Stimulated activated CD4-positive, alpha-beta T cell treated with anti-CD3 and anti-CD28 coated beads, Interleukin-2, amount 100 ng/mL, for 4 hours (primary cell): ENCODE results near the gene ZBTB7C.

Source experiments
- DNase-seq: peaks from one replicate; pipeline ENCODE4 v3.0.0-alpha.2; 2020; ENCODE audit warnings: low read depth

The ZBTB7C gene

DNA sequence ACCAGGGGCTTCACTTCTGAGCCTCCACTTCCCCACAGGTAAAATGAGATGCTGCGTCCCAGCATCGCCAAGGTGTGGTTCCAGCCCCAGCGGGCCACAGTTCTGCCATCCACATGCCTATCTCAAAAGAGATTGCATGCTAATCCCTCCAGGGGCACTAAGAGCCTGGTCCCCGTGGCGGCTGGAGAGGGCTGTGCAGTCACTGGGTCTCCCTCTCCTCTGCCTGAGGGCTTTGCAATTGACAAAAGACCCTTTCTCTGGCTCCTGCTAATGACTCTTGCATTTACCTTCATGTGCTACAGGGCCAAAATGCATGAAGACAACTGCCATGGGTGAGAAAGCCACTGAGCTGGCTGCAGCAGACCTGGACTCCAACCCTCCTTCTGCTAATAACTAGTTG is 18.5 kb downstream of the ZBTB7C start:
- DNase-seq: no peak

DNA sequence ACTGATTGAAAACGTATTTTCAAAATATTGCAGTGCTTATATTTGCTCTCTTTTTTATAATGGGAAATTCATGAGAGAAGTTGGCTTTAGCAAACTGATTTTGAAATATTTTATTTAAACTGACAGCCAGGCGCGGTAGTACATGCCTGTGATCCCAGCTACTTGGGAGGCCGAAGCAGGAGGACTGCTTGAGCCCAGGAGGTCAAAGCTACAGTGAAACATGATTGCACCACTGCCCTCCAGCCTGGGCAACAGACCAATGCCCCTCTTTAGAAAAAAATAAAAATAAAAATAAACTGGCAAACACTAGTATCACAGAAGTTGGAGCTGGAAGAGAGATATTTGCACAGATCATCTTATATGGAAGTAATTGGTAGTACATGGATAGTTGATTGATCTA is 20.7 kb downstream of the ZBTB7C start:
- DNase-seq: no peak

GRCh38 chr18:48387300-48387699 is 21.9 kb downstream of the ZBTB7C start:
- no peak for DNase-seq

- DNase-seq: no peak
Measured at GRCh38 chr18:48385596-48385995, 23.6 kb downstream of the ZBTB7C start.

DNA sequence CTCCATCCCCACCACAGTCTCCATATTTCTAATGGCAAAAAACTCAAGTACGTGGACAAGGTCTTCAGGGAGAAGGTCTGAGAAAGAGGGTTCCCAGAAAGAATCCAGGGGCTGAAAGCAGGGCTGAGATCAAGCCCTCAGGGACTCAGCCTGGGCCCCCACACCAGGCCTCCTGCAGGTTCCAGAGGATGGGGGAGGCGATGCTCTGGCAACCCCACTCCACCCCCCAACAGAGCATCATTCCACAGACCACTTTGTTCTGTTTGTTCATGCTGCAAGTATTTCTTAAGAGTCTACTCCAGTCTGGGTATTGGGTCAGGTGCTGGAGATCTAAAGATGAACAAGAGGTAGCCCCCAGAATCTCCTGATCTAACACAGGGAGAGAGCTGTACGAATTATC is 32.2 kb downstream of the ZBTB7C start:
- DNase-seq: no peak

DNA sequence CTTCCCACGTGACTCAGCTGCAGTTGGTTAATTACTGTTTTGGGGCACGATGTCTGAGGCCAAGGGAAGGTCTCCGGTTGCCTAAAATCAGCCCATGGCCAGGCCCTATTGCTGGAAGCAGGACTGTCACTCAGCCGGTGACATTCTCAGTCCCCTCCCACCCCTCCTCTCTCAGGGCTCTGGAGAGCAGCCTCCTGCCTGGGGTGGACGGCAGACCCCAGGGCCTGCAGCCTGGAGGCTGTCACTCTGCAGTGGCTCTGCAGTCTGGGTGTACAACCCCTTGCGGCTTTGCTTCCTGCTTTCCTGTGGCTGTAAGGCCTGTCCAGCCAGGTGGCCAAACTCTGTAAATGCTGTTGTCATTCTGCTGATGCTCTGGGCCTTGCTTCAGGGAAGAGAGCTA is 32.8 kb downstream of the ZBTB7C start:
- no peak for DNase-seq

- DNase-seq: no peak
Measured at GRCh38 chr18:48375150-48375800, 33.9 kb downstream of the ZBTB7C start.

- no peak for DNase-seq
Measured at GRCh38 chr18:48374423-48375149, 34.6 kb downstream of the ZBTB7C start.

DNA sequence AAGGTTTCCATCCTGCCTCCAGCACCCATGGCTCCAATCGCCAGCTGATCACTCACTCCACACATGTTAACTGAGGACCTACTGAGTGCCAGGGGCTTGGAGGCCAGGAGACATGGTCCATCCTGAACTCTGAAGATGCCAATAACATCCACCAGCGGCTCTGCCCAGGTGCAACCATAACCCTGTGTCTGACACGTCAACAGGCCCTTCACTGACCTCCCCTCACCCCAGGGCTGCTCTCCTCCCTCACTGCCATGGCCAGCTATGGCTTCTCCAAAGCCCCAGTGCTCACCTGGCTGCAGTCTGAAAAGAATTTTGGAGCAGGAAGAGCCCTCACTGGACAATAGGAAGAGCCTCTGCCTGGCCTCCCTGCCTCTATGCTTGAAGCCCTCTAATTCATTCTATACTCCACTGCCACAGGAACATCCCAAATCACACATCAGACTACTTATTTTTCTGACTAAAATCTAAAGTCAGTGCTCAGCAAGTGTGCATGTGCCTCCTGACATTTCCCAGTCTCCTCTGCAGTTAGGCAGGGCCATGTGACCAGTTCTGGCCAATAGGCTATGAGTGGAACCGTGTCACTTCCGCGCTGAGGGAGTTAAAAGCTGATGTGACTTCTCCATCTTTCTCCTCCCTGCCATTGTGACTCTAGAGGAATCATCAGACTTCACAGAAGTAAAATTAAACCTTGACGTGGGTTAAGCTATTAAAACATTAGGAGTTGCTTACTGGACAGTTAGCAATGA is 37.2 kb downstream of the ZBTB7C start:
- no peak for DNase-seq

DNA sequence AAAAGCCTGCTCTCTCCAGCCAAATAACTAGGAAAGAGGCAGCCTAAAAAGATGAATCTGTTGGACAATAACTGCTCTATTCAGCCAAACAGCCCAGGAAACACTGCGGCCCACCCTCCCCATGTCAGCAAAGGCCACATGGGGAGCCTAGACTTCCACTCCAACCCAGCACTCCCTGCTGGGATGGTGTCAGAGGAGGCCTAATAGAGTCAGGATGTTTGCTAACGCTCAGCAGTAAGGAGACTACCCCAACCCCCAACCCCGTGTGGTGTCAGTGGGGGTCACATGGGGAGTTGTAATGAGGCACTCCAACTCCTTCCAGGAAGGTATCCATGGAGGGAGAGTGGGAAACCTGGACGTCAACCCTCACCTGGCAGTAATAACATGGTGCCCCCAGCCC is 41.6 kb downstream of the ZBTB7C start:
- no peak for DNase-seq

- no peak for DNase-seq
Measured at GRCh38 chr18:48365965-48366364, 43.2 kb downstream of the ZBTB7C start.

GRCh38 chr18:48364146-48364545 is 45.0 kb downstream of the ZBTB7C start:
- DNase-seq: no peak

DNA sequence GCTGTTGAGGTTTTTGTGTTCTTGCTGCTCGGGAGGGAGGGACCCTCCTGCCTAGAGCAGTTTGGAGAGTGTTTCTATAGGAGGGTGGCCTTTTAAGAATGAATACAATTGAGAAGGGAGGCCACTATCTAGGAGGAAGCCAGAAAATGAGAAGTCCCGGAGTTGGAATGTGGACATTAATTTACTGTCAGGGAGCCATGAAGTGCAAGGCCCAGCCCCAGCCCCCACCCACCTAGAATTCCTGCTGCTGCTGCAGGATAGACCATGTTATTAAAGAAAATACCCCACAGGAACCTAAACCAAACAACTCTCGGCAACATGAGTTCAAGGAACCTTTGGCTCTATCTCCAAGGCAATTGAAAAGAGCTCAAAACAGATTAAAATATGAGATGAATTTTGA is 46.0 kb downstream of the ZBTB7C start:
- no peak for DNase-seq

- DNase-seq: no peak
Measured at GRCh38 chr18:48361801-48362200, 47.4 kb downstream of the ZBTB7C start.

GRCh38 chr18:48360376-48361021 is 48.7 kb downstream of the ZBTB7C start:
- no peak for DNase-seq

DNA sequence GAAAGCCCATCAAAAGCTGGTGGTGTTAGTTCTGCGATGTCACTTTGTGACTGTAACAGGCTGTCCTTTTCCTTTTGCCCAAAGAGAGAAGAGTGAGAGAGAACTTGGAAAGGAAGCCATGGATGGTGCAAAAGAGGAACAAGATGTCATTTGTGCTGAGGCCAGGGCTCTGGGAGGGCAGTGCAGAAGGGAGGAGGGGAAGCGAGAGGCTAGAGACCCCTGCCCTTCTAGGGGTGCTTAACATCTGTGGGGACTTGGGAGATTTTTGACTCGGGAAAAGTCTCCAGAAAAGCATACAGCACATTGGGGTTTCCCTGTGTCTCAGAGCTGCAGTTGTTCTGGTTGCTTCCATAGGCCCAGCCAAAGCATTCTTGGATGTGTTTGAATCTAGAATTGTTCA is 49.6 kb downstream of the ZBTB7C start:
- no peak for DNase-seq

DNA sequence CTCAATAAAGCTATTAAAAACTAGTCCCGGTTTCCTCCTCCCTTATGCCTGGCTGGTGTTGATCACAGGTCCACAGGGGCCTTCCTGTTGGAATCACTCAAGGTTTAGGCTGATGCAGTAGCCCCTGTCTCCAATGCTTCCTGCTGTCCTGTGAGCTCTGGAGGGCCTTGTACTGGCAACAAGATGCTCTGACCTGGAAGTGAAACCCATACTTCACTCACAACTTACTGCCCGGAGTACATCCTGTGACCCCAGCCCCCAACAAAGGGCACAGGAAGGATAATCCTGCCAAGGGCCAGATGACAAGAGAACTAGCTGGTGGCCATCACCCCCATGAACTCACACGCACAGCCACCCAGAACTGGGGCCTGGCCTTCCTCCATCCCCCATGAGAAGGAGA is 50.3 kb downstream of the ZBTB7C start:
- no peak for DNase-seq

DNA sequence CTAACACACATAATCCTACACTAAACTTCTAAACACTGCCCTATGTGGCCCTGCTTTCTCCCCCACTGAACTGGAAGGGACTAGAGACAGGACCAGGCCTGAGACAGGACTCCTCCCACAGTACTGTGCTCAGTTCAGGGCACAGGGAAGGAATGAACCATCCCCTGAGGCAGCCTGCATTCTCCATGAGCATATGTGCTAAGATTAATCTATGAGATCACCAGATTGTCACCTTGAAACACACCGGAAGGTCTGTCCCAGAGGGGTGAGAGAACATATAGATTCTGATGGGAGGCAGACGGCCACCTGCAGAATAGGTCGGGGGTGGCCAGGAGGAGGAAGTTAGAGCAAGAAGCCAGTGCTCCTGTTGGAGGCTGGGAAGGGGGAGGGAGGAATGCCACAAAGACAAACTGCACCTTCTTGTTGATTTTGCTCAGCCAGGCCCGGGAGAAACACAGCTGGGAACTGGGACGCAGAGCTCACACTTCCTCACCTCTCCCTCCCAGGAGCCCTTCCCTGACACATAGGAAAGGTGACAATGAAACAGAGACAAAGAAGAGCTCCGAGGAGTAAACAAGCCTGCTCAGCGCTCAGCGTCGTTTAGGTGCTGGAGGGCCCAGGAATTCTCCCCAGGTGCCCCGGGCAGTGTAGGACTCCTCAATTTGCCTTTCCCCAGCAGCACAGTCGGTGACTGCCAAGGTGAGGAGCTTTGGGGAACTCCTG is 52.1 kb downstream of the ZBTB7C start:
- DNase-seq: no peak

- DNase-seq: no peak
Measured at GRCh38 chr18:48356151-48356745, 52.9 kb downstream of the ZBTB7C start.

DNA sequence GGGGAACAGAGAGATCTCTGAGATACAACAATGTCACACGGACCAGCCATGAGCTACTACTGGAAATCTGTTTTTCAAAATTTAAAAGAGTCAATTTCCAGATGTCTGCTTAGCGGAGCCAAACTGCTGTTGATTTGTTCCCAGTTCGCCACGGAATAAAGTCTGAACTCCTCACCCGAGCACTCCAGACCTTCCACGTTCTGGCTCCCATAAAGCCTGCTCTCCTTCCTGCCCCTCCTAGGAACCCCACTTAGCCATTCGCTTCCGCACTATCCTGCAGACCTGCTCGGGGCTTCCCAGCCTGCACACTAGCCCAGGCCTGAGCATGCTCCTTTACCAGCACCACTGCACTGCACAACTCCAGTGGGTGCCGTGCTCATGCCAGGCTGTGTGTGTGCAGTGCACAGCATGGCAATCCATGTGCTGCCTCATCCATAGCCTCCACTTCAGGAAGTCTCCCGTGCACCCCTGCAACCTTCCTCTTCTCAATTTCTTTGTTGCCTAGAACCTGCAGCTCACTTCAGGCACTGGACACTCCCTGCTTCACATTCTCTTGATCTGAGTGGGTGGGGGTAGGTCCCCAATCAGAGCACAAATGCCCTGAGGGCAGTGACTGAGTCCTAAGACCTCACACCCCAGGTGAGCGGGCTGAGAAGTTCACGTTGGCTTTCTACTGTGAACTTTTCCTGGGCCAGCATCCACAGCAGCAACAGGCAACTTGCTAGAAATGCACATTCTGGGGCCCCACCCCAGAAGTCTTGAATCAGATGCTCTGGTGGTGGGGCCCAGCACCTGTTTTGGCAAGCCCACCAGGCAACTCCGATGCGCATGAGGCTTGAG is 53.7 kb downstream of the ZBTB7C start:
- DNase-seq: no peak
